Activated gamma-delta T cell treated with Interleukin-2 at 50 U/mL for 16 hours (primary cell): ENCODE results near the gene CCT7.
"Not testable (repeated sequence)": the region's sequence is repeated elsewhere in the genome, so short reads cannot be mapped to it uniquely, and the experiment has no call there.

Source experiments
- DNase-seq: peaks from one replicate; pipeline ENCODE4 v3.0.0-alpha.2; 2020

Gene CCT7

DNA sequence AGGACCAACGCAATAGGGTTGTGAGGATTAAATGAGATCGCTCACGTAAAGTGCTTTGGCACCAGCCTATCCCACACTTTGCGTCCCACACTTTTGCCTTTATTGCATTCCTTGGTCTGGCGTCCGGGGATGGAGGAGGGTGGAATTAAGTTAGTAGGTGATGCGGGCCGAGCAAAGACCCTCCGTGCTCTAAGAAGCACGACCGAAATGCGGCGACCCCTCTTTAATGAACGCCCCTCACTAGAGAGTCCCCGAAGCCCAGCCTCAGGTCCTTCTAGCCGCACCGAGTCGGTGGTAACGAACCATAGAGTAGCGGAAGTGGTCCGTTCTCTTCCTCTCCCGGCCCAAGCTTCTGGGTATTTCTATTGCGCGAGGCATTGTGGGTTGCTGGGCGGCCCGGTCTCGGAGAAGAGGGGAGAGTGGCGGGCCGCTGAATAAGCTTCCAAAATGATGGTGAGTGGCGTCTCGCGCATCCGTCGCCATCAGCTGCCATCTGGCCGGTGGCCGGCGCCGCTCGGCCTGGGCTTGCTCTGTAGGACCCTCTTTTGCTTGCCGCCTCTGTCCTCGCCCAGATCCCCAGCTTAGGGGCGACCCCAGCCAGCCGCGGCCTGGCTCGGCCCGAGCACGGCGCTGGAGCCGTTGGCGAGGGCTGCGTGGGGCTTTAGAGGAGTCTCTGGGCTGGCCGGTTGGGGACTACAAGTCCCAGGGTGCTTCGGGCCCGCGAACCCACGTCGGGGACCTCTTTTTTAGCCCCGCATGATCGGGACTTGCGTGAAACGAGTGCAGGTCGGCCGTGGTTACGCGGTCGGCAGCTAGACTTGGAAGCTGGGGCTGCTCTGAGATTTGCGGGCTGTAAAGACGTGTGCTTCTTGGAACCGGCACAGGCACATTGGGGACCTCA, at the start of gene CCT7:
CCT7 (plus strand) TSS at position 377 of the 901 bp plus-strand sequence; CDS start at position 448, 71 bp downstream.
- DNase-seq = peak; percentile 84

DNA sequence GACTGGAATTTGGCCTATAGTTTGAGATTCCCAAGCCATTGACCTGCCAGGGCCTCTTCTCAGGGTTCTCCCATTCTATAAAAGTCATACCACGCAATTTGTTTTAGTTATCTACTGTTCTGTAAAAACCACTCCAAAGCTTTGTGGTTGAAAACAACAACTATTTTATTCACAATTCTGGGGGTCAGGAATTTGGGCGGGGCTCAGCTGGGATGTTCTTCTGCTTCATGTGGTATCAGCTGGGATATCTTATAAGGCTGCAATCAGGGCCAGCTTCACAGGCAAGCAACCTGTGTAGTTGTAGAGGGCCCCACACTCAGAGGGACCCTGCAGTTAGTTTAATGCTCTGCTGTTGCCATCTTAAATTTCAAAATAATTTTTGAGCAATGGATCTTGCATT, 48.1 kb upstream of the CCT7 start:
- DNase-seq = no peak

DNA sequence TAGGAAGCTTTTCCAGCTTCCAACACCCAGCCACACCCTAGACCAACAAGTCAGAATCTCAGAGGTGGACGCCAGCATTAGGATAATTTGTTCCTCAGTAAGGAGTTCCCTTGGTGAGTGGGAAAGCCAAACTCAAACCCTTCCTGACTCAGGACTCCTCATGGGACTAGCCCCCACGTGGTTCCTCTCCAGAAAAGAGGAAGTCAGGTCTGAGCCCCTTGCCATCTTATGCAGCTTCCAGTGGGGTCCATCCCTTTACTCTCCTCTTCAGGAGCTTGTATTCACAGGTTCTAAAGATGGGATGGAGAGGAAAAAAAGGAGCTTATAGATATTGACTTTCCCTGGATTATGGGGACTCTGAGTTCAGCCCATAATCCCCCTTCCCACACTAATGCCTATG, 46.6 kb upstream of the CCT7 start:
- no peak for DNase-seq

DNA sequence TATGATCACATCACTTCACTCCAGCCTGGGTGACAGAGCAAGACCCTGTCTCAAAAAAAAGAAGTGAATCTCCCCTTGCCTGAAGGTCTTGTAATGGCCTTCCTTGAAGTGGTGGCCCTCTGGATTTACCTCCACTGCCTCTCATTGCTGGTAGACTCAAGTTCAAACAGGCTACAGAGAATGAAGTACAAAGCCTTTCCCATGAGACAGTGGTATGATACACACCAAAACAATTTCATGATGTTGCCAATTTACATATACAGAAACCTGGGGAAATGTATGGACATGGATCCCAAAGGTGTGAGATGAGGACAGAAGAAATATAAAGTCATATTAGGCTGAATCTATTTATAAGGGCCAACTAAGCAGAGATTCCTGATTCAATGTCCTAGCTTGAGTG, 36.5 kb upstream of the CCT7 start:
- DNase-seq = no peak

DNA sequence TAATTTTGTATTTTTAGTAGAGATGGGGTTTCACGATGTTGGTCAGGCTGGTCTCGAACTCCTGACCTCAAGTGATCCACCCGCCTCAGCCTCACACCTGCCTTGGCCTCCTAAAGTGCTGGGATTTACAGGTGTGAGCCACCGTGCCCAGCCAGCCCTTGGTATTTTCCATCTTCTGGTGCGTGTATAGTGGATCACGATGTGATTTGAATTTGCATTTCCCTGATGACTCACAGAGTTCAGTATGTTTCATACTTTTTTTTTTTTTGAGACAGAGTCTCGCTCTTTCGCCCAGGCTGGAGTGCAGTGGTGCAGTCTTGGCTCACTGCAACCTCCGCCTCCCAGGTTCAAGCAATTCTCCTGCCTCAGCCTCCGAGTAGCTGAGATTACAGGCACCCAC, 33.8 kb upstream of the CCT7 start:
- not testable (repeated sequence) for DNase-seq

DNA sequence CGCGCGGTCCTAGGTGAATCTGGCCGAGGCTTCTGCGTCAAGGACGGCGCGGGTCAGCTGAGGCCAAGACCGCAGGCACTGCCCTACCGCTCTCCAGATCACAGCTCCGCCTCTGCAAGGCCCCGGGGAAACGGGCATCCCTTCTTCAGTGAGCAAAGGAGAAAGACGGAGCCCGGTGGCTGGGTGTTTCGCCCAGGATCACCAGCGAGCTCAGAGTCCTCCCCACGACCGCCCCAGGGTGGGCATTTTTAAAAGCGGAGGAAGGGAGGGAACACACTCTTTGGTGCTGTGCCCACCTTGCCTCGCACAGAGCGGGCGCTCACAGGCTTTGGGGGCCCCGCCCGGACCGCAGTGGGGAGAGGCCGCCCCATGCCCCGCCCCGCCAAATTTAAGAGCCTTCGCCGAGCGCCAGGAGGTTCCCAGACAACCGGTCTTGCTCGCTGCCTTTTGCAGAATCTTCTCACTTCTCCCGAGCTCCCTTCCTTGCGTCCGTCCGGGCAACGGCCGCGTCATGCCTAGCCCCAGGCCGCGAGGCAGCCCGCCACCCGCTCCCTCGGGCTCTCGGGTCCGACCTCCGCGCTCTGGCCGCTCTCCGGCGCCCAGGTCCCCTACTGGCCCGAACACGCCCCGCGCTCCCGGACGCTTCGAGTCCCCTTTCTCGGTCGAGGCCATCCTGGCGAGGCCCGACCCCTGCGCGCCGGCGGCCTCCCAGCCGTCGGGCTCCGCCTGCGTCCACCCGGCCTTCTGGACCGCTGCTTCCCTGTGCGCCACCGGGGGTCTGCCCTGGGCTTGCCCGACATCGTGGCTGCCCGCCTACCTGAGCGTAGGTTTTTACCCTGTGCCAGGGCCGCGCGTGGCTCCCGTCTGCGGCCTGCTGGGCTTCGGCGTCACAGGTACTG, 31.7 kb upstream of the CCT7 start, which contains the start of gene NOTO:
NOTO (plus strand) TSS at position 419 of the 899 bp plus-strand sequence; CDS start at position 512, 93 bp downstream.
- DNase-seq = no peak

DNA sequence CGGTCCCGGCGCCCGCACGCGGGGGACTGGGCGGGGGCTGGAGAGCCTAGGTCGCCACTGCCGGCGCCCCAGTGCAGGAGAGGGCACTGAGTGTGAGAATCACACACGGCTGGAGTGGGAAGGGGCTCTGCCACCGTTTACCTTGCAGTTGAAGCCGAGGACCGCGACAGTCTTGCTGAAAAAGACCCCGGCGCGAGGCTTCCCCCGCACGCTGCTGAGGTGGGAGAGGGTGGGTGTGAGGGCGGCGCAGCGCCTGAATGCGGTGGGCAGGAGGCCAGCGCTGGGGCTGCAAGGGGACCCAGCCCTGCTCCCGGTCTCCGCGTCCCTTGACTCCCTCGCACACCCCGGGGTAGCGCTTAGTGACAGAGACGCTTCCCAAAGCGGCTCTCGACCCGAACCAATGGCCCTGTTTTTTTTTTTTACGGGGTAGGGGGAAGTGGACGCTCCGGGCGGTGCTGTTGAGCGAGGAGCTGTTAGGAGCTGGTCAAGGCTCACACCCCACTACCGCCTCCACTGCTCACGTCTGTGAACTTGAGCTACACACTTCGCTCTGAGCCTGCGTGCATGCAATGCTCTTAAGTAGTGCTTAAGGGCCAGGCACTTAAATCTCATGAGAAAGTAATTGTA, 30.9 kb upstream of the CCT7 start:
- DNase-seq = no peak

DNA sequence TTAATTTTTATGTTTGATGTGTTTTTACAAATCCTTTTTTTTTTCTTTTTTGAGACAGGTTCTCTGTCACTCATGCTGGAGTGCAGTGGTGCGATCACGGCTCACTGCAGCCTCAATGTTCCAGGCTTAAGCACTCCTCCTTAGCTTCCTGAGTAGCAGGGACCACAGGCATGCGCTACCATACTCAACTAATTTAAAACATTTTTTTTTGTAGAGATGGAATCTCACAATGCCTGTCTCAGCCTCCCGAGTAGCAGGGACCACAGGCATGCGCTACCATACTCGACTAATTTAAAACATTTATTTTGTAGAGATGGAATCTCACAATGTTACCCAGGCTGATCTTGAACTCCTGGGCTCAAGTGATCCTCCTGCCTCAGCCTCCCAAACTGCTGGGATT, 28.5 kb upstream of the CCT7 start:
- DNase-seq = no peak

DNA sequence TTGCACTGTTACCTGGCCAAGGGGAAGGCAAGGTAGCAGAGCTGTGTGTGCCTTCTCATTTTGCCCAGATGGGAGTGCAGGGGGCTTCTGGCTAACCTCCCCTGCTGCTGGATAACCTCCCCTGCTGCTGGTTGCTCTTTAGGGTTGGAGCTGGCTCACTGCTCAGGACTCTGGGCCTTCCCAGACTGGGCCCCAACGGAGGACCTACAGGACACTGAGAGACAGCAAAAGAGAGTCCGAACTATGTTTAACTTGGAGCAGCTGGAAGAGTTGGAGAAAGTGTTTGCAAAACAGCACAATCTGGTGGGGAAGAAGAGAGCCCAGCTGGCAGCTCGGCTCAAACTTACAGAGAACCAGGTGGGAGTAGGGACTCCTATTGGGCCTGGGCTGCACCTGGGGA, 25.9 kb upstream of the CCT7 start:
- no peak for DNase-seq

DNA sequence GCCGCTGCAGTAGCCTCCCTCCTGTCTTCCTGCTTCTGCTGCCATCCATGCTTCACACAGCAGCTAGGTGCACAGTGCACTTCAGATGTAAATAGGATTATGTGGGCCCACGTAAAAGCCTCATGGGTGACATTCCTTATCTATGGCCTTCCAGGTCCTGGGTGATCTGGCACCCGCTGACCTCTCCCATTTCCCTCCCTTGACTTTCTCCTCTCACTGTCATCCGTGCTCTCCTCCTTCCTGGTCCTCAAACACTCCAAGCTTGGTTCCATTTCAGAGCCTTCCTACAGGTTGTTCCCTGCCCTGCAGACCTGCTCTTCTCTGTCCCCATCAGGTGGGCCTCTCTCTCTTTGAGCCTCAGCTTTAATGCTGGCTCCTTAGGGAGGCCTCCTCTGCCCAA, 24.1 kb upstream of the CCT7 start:
- no peak for DNase-seq

DNA sequence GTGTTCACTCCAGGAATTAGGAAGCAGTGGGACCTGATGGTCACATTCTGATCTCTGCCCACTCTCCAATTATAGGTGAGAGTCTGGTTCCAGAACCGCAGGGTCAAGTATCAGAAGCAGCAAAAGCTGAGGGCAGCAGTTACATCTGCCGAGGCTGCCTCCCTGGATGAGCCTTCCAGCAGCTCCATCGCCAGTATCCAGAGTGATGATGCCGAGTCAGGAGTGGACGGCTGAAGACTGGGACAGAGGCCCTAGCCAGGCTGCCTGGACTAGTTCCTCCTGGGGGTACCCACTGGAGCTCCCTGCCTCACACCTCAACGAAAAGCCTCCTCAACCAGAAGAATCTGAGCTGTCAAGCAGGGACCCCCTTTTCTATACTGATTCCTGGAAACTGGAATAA, 23.4 kb upstream of the CCT7 start:
- DNase-seq = no peak

DNA sequence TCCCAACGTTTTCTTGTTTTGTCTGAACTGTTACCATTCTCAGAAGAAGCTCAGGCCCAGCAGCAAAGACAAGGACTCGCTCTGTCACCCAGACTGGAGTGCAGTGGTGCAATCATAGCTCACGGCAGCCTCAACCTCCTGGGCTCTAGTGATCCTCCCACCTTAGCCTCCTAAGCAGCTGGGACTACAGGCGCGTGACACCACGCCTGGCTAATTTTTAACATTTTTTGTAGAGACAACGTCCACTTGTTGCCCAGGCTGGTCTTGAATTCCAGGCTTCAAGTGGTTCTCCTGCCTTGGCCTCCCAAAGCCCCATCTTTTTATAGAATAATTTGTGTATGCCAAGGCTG, 22.0 kb upstream of the CCT7 start:
- DNase-seq = no peak

DNA sequence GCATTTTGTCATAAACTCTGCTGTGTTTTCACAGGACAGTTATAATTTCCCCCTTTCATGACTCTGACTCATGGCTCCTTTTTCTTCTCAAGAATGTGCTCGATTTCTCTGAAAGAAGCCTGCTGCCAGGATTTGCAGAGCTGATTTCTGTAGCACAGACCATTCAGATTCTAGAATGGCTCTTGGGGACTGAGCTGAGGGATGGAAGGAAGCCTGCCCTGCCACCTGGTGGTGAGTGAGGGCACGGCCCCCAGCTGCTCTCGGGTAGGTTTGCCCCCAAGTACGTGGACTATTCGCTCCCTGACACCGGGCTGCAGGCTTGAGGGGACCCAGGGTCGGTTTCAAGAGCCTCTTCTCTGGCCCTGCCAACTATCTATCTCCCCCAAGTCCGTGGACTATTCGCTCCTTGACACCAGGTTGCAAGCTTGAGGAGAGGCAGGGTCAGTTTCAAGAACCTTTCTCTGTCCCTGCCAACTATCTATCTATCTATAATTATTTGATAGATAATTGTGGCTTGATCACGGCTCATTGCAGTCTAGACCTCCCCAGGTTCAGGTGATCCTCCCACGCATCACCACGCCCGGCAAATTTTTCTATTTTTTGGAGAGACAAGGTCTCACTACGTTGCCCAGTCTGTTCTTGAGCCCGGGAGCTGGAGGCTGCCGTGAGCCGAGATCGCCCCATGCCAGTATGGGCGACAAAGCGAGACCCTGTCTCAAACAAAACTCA, 21.5 kb upstream of the CCT7 start:
- peak; percentile 73 for DNase-seq

DNA sequence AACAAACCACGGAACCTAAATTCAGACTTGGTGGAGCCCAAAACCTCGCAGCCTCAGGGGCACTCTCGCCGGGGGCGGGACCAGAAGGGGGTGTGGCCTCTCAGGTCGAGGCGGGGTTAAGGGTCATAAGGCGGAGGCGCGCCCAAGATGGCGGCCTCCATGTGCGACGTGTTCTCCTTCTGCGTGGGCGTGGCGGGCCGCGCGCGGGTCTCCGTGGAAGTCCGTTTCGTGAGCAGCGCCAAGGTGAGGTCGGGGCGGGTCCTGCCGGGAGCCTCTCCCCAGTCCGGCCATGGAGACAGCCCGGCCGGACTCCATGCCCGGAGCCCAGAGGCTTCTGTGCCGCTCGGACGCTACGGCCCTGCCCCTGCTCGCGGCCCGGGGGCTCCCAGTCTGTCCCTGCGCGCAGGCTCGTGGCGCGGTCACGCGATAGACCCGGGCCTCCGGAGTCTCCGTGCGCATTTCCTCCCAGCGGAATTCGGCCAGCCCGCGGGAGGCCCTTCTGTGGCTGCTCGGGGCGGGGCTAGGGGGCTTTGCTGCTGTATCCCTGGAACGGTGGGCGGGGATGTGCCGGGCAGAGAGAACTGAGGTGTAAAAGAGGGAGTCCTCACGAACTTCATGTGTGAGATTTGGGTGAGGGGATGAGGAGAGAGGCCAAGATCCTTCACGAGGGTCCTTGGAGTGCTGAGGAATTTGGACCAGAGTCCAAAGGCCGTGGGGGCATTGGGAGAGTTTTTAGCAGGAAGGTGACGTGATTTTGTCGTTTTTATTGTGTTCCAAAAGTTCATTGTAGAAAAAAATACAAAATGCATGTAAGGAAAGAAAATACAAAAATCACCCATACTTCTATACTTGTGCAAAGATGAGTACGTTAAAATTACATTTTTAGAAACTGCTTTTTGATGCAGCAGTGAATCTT, 19.7 kb upstream of the CCT7 start, which contains the start of gene SMYD5:
SMYD5 (plus strand) TSS at position 126 of the 916 bp plus-strand sequence; CDS start at position 148, 22 bp downstream.
- DNase-seq = peak; percentile 91

DNA sequence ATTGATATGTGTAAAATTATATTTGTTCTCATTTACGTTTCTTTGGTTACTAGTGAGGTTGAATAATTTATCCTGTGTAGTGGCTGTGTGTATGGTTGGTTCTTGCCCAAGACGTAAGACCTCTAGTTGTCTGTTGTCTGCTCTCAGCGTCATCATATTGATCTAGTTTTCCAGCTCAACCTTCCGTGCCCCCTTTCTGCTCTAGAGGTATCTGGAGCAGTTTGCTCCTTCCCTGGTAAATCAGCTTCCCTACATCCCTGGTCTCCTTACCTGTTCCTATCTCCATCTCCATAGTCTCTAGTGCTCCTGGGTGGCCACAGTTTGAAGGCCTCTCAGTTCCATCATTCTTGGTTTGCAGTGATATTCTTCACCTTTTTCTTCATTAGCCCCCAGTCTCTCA, 18.9 kb upstream of the CCT7 start:
- DNase-seq = no peak

DNA sequence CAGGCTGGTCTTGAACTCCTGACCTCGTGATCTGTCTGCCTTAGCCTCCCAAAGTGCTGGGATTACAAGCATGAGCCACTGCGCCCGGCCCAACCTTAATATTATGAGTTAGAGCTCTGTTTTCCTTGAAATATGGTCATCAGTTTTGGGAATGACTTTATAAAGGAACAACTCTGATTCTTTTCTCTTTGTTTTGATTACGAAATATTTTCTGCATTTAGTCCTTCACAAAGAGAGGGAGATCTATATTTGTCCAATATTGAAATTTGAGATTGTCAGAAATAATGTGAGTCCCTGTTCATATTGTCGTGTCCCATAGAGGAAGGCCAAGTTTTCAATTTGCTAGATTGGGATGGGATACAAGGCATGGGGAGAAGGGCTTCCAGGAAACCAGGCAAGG, 16.9 kb upstream of the CCT7 start:
- no peak for DNase-seq

DNA sequence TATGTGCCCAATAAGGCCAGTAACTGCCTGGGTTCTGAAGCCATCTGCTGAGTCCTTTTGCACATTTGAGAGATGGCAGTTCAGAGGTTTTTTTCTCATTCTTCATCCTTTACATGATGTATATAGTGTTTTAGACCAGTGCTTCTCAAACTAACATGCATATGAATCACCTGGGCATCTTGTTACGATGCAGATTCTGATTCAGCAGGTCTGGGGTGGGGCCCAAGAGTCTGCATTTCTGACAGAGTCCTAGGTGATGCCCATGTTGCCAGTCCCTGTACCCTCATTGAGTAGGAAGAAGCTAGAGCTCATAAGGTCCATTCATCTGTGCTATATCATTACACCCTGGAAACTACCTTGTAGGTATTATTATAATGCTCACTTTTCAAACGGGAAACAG, 16.3 kb upstream of the CCT7 start:
- no peak for DNase-seq

DNA sequence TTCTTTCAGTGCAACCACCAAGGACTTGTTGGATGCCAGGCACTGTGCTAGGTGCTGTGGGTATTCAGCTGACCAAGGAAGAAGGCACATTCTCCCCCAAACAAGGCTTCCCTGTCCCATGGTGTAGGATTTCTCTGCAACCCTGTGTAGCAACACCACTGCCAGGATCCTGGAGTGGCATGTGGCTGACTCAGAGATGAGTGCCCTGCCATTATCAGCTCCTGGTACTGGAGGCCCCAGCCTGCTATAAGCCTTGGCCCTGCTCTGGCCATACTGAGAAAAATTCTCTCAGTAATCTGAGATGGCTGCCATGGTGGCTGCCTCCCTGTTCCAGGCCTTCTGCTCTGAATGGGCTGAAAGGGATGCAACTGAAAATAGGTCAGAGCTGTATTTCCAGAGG, 15.8 kb upstream of the CCT7 start:
- DNase-seq = no peak

DNA sequence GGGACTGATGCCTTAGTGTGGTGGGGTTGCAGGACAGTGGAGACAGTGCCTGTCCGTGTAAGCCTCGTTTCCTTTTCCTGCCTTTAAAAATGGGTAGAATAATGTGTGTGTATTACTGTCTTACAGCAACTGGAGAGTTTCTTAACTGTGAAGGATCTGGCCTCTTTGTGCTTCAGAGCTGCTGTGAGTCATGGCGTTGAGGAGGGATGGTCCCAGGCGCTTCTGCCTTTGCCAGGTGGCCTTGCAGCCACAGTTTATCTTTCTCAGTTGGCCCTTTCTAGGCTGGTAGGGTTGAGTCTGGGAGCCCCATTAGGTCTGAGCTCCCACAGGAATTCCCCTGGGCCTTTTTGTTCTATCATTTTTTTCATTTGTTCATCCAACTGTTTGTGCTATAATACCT, 10.3 kb upstream of the CCT7 start:
- no peak for DNase-seq

DNA sequence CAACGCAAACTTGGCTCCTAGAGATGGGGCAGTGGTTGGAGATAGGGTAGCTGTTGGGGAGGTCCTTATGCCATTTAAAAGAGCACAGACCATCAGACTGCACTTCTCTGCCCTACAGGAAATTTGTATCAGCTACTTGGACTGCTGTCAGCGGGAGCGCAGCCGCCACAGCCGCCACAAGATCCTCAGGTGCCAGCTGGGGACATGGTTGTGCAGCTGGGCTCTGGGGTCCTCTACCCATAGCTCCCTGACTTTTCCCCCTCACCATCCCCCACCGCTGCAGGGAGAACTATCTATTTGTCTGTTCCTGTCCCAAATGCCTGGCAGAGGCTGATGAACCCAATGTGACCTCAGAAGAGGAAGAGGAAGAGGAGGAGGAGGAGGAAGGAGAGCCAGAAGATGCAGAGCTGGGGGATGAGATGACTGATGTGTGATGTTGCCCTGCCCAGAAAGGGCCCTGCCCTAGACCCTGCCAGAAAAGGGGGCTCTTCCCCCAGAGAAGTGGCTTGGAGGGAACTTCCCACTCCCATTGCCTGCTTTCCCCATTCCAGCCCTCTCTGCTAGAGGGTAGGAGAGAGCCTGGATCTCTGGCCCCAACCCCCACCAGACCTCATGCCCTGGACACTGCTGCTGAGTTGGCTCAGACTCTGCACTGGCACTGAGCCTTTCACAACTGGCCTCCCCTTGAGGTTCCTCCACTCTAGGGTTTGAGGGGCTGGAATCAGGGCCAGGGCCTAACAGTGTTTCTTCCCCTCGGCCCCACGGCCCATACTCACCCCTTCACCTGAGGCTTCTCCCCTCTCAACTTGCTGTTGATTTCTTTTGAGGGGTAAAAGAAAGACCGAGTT, 8.4 kb upstream of the CCT7 start:
- no peak for DNase-seq
